A172 (cell line): ENCODE data around the gene SFXN2. TPM values are rescaled to one million over a fixed set of nuclear protein-coding genes. Genes with fewer than 3 reads are reported as not detected.
A peak's percentile ranks its signal among the peaks of the same experiment; 100 is the strongest.
"Not testable (repeated sequence)": the region's sequence is repeated elsewhere in the genome, so short reads cannot be mapped to it uniquely, and the experiment has no call there.

Experiments used
- DNase-seq: peaks from one replicate; pipeline ENCODE4 v3.0.0-alpha.2; 2015; ENCODE audit warnings: low spot score
- total RNA-seq: library from RNA; depleted of rRNA; stranded (reverse); fragments of >200 nt; shearing (Covaris generic); gene quantifications from 2 replicates; pipeline ENCODE4 v1.2.3, GENCODE V29; 2014; rRNA removed

SFXN2 gene, protein sequence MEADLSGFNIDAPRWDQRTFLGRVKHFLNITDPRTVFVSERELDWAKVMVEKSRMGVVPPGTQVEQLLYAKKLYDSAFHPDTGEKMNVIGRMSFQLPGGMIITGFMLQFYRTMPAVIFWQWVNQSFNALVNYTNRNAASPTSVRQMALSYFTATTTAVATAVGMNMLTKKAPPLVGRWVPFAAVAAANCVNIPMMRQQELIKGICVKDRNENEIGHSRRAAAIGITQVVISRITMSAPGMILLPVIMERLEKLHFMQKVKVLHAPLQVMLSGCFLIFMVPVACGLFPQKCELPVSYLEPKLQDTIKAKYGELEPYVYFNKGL
- total RNA-seq = 7.3 and 9.5 TPM in 2 replicates

DNA sequence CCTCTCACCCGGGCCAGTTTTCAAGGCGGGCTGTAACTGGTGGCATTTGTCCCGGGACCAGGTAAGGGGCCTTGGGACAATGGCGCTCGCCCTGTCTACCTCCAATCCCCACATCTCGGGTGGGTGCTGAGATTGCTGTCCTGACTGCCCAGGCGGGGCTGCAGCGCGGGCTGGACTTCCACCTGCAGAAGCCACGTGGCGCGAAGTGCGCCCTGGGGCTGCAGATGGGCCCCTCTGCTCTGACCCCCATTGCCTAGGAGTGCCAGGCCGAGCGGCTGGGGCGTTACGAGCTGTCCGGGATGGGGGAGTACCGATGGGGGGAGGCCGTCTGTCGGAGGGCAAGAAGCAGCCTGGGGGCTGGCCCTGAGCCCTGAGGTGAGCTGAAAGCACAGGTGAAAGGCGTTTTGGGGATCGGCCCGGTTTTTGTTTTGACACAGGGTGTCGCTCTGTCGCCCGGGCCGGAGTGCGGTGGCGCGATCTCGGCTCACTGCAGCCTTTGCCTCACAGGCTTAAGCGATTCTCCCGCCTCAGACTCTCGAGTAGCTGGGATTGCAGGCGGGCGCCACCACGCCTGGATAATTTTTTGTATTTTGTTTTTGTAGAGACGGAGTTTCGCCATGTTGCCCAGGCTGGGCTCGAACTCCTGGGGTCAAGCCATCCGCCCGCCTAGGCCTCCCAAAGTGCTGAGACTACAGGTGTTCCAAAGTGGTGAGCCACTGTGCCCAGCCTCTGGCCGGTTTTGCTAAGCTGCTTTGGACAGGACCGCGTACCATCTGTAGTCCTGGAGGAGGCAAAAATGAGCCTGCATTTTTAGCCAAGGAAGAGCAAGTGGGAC is at the start of gene SFXN2:
TSS of gene SFXN2 (plus strand) at position 16 of the 835 bp plus-strand sequence. CDS start 12,001 bp downstream, outside the sequence.
- DNase-seq = no peak

DNA sequence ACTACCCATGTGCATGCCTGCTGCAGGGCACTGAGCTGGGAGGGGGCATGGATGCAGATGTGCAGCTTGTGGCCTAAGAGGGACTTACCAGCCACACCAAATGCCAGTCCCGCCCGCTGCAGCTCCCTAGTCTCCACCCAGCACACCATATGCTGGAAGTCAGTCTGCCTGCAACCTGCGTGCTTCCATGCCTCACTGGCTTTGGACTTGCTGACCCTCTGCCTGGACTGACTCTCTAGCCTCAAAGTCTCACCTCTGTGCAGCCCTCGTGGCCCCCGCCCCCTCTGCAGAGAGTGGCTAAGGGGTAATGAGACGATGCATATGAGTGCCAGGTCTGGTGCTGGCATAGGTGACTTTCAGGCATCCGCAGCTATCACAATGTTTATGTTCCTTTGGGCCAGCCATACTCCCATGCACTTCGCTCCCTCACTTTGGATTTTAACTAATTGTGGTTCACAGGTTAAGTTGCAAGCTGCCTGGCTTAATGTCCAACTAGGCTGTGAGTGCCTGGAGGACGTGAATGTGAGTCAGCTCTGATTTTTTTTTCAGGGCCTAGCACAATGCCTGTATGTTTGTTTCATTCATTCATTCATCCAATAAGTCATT is 48.4 kb upstream of the SFXN2 start:
- DNase-seq = no peak

DNA sequence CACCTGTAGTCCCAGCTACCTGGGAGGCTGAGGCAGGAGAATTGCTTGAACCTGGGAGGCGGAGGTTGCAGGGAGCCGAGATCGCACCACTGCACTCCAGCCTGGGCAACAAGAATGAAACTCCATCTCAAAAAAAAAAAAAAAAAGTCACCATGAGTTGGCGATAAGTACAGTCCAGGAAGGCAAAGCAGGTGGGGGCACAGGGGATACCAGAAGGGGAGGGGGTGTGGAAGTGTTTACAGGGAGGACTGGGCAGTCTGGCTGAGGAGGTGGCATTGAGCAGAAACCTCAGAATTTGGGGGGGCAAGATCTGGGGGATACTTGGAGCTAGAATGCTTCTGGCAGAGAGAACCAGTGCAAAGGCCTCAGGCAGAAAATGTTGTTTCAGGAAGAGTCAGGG is 47.0 kb upstream of the SFXN2 start:
- DNase-seq = not testable (repeated sequence)

DNA sequence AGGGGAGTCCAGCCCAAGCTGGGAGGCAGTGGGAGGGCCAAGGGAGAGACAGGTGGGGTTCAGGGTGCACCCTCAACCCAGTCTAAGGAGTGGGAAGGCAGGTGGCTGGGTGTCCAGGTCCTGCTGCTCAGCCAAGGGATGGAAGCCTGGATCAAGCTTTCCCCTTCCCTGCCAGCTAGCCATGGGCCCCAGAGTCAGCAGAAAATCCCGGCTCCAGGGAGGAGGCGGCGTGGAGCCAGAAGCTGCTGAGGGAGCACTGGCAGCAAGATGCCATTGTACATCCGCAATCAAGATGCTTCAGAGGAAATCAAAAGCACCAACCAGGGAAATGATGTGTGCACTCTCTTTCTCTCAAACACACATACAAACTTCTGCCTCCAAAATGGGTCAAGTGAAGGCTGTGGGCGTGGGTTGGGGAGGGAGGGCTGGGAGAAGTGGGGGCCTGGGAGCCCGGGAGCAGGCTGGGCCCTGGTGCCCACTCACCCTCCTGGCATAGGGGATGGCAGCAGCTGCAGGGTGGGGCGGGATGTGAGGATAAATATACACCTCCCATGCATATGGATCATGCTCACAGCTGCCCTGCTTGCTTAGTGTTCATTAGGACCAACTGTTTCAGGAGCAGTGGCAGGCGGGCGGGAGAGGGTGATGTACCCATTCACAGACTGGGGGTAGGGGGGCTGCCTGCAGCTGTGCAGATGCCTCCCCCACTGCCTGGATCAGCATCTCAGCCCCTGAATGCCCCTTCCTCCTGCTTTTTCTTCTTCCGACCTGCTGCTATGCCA is 45.9 kb upstream of the SFXN2 start:
- no peak for DNase-seq

DNA sequence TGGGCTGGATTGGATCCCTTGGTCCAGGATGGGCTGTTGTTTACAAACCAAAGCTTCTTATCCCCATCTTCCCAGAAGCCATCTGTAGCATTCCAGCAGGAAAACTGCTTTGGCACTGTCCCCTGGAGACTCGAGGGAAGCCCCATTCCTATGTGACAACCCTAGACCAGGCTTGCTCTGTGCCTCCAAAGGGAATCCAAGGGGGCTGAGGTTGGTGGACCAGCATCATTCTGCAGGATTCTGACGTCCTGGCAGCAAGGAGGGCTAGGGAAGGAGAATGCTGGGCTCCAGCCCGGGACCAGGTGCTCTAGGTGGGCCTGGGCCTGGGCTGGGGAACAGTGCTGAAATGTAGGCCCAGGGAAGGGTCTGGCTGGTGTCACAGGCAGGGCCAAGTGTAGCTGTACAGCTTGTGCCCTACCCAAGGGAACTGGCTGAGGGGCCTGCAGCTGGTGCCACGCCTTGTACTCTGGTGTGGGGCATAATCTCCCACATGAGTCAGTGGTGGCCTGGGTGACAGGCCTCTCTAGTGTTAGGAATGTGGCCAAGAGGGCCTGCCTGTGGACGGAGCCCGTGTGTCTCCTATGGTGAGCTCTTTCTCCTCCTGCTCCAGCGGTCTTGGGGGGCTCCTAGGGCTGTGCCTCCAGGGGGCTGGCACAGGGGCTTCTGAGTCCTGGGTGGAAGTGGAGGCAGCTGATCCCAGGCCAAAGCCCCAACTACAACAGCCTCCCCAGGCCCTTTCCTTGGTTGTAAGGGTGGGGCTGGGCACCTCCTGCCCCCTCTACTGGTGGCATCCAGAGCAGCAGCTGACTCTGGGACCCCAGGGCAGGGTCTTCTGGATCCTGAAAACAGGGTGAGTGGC is 45.0 kb upstream of the SFXN2 start:
- DNase-seq = peak; percentile 72

DNA sequence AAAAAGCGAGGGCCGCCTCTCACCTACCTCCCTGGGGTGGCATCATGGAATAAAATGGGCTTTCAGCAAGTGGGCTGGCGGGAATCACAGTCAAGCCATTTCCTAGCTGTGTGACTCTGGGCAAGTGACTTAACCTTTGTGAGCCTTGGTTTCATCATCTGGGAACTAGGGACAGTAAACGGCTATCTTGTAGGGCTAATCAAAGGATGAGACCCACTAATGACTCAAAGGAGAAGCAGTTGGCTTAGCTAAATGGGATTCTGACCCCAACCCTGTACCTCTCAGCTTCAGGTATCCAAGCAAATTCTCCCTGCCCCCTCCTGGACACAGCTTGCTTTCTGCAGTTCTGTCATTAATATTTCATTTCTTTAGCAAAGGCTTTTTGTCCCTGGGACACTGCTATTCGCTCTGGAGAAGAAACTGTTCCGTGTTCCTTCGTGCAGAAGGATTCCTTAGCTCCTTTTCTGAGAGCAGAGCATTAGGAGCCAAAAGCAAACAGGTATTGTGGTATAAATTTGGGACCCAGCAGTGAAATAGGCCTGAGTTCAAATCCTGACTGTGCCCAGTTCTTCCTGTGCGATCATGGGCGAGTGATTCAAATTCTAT is 44.3 kb upstream of the SFXN2 start:
- DNase-seq = no peak

DNA sequence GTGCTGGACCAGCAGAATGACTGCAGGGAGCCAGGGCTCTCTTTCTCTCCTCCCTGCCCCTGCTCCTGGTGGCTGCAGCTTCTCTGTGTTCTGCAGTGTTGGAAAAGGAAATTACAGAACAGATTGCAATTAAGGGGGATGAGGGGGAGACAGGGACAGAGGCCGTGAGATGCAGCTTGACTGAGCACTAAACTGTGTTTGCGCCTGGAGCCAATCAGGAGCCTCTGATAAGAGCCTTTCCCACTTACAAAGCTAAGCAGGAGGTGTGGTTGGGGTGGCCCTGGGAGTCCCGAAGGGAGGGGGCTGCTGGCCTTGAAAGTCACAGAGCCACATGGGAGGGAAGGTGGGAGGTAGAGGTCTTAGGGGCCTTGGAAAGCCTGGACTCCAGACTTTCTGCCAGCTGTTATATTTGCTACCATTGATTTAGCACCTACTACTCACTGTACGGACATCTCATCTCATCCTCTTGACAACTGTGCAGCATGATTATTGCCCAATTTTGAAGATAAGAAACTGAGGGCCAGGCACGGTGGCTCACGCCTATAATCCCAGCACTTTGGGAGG is 43.5 kb upstream of the SFXN2 start:
- no peak for DNase-seq

DNA sequence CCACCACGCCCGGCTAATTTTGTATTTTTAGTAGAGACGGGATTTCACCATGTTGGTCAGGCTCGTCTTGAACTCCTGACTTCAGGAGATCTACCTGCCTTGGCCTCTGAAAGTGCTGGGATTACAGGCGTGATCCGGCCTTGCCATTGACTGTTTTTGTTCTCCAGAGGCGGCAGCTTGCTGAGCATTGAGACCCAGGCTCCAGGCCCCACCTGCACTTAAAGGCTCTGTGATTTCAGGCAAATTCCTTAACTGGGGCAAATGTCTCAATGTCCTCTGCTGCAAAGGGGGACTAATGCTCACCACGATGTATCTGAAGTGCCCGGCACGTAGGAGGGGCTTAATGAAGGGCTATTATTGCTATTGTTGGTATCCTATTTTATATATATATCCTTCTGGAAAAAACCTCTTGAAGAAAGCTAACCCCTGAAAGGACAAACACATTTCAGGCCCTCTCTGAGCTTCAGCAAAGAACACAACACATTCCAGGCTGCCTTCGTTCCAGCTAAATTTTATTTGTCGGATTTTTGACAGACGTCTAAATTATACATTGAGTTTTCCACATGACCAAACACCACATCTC is 41.1 kb upstream of the SFXN2 start:
- no peak for DNase-seq

DNA sequence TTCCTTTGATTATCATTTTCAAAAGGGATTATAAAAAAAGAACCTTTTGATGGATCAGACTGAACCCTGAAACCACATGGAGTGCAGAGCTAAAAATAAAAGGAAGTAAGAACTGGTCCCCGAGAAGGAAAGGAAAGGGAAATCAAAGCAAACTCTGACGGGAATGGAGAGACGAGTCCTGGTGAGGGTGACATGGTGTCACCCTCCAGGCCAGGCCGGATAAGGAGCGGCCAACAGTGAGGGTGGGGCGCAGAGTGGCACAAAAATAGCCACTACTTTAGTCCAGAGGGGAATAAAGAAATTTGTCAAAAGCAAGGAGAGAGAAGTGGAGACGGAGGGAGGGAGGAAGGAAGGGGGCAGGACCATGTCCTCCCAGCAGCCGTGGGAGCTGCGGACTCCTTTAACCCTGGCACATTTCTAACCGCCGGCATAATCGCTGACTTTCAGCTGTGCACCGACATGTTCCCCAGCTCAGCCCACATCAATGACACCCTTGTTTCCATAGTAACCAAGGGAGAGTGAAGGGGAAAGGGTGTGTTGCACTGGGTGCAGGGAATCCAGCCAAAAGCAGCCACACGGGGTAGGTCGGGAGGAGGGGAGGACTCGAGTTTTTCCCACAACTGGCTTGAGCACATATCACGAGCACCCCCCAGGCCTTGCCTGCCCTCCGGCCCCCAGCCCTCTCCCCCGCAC is 40.5 kb upstream of the SFXN2 start:
- peak; percentile 55 for DNase-seq

DNA sequence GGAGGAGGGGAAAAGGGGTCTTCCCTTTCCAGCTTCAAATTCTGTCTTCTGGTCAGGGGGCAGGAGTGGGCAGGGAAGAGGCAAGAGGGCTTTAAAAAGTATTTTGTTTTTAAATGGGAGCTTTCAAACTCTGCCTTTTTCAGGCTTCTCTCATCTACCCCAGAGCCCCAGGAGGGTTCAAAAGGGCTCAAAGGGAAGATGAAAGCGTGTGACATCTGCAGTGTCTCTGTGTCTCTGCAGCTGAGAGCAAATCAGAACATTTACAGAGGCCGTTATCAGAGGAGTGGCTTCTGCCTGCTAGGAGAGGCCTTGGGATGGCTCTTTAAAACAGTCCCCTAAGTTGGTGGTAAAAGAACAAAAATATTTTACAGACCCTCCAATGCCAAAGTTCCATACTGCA is 39.9 kb upstream of the SFXN2 start:
- no peak for DNase-seq

DNA sequence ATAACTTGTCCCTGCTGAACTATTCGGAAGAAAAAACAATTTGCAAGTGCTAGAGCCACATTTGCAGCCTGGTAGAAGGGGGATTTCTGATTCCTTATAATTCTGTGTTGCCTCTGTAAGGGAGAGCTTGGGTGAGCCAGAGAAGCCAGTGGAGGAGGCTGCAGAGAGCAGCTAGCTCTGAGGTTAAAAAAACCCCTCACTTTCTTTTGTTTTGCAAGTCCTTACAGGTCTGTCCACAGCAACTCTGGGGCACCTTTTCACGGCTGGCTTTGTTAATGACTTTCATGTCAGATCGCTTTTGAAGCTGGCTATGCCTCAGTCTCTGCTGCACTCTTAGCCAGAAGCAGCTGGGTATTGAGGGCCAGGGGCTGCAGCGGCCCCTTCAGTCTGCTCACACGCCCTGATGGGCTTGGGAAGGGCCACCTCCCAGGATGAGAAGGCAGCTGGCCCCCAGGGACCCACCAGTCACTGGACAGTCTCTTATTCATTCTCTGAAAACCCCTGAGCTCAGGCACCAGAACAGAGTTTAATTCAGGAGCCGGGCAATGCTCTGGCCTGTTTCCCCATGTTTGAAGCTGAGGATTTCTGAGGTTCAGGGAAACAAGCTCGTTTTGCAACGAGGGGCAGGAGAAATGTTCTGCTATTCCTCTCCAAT is 39.3 kb upstream of the SFXN2 start:
- DNase-seq = no peak

DNA sequence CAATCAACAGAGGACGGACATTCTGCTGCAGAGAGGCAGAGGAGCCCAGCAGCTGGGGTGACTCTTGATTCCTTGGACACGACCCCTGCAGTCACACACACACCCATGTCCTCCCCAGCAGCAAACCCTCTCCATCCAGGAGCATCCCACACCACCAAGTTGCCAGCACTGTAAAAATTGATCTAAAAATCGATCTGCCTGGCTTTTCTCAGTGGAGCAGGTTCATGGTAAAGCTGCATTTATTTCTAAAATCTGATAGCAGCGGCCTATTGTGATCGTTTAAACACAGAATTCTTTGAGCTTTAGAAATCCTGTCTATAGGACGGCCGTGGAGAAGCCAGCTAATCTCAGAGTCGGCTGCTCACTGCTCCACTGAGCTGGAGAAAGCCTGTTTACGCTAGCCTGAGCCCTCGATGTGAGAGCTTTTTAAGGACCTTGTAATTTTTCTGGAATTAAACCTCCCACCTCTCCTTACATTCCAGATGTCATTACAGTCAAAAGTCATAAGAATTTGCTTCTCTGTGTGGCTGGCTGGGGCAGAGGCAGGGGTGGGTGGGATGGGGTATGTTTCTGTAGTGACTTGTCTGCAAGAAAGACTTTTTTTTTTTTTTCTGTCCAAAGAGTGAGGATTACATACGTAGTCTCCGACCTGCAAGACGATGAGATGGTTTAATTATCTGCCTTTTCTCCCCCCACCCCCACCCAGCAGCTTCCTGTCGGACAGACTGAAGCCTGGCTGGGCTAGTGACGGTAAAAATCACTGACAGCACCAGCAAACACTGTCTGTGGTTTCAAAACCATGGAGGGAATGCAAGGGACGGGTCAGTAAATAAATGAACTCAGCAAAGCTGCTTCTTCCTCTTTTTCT is 38.5 kb upstream of the SFXN2 start:
- DNase-seq = peak; percentile 66

DNA sequence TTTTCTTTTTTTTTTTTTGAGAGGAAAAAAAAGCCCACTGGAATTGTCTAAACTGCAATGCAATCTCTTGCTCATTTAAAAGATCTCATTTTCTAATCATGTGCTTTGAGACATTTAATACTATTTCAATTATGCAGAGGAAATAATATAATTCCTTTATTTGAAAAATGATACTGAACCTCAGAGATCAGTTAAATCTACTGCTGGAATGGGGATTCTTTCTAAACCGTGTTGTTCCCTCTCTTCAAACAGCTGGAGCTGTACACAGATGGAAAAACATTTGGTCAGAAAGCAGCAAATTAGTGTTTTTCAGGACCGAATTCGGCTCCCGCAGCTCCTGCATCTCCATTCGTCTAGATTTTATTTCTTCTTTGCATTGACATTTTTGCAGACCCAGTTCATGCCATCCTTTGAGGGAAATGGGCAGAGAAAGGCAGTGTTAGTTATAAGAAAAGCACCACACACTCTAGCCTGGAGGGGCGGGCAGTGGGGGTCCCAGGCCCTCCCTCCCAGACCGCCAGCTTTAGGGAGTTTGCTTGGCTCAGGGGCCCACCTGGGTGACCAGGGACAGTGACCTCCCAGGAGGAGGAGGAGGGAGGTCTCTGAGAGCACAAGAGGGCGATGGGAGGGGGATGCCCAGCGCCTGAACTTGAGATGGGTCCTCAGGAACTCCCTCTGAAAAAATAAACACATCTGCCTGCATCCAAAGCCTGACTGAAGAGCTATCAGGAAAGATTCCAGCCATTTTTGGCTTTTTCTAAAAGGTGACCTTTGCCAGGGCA is 37.7 kb upstream of the SFXN2 start:
- DNase-seq = no peak

DNA sequence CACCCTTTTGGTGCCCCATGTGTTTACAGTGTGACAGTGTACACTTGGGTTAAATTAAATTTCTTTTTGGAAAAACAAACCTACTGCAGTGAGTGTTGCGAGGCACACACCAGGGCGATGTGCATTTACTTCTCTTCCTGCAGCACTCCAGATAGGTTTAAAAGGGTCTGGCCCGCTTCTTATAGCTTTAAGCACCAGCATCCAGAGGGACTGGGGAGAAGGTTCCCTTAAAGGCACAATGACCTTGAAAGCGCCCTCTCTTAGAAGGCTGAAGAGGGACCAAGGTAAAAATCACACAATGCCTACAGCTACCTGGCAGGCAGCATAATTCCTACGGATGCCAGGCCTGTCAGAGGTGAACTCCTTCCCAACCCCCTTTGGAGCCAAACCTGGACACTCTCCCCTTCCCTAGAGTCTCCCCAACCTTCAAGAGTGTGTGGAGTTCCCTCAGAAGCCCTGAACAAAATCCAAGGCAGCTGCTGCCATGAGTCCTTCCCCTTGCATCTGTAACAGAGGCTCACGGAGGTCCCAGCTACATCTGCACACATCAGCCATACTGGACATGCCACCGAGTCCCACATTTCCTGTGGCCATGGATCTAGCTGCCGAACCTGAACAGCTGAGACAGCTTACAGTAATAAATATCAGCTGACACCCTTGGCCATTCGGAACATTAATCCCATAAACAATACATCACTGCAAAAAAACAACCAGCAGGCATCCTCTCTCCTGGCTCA is 36.9 kb upstream of the SFXN2 start:
- no peak for DNase-seq

DNA sequence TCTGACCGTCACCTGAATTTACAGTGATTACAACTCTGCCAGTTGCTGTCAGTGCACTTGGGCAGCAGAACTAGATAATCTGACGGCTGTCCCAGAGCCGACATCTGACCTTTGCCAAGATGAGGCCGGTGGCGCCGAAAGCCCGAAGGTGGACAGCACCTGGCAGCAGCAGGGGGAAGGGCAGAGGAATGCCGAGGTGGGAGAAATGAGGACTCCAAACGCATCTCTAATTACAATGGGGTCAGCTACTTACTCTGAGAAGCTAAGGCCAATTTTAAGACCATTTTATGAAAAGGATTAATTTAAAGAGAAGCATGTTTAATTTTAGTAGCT is 36.4 kb upstream of the SFXN2 start:
- no peak for DNase-seq

DNA sequence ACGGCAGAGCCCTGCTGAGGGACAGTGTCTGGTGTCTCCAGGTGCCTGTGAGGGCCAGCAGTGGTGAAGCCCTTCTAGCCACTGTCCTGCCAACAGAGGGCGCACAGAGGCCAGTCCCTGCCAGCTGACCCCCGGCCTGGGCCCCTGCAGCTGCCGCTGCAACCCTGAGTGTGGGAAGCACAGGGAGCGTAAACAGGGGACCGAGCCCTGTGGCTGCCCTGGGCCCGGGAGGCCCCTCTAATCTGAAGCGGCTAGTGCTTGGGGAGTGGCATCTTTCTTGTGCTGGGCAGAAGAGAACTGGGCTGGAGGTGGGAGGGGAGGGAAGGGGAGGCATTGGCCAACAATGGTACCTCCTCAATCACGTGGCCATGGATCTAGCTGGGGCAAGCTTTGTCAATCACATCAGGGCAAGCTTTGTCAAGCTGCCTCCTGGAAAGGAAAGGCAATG is 35.6 kb upstream of the SFXN2 start:
- DNase-seq = peak; percentile 49
